HL-60/S4 (cell line): Measurements from ENCODE around the gene ZNF106.

ENCODE experiments used
- in situ Hi-C: fragments of 300-500 bp; cut with MboI; formaldehyde crosslinking; loops from 2 replicates; pipeline ENCODE4 v1.14.3; 2022; ENCODE audit warnings: low sequenced_read_pairs

The ZNF106 gene

DNA sequence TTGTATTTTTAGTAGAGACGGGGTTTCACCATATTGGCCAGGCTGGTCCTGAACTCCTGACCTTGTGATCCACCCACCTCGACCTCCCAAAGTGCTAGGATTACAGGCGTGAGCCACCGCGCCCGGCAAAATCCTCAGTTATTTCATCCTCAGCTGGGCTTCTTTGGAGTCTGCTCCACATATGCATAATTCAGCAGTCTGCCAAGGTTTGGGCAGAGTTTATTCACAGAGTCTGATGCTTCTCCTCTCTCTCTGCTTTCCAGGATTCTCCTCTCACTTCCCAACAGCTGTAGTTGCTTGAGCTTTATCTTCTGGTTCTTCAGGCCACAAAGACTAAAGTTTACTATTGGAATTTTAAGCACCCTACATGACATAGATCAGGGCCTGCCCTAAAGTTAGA, 8.2 kb downstream of the ZNF106 start:
- in situ Hi-C loops: no loop called here

DNA sequence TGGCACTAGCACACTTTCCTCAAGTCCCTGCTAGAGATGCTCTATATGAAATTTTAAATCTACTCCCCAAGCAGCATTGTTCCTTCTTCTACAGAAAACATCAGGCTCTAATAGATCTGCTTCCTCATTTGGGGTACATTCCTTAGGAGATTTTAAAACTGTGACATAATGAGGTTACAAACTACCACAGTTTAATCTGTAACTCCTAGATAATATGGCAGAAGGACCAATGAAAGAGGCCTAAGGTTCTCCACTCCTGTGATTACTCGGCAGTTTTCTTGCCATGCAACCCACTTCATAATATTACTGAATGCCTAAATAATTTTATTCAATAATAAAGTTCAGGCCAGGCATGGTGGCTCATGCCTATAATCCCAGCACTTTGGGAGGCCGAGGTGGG, 16.1 kb downstream of the ZNF106 start:
- in situ Hi-C loops: no loop called here

DNA sequence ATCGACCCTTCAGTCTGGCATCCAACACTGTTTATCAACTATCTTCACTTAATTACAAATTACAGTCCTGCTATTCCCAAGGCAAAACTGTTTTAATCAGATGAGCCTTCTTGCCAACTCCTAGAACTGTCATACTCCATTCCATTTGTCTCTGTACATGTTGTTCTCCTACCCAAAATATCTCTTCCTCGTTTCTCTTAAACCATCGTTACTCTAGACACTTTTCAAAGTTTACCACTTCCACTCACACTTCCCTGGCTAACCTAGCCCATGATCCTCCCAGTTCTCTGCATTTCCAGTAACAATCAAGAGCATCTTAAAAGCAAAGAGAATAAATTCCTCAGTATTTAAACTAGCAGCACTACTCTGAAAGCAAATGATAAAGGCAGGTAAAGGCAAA, 19.9 kb downstream of the ZNF106 start:
- in situ Hi-C loops: no loop called here

DNA sequence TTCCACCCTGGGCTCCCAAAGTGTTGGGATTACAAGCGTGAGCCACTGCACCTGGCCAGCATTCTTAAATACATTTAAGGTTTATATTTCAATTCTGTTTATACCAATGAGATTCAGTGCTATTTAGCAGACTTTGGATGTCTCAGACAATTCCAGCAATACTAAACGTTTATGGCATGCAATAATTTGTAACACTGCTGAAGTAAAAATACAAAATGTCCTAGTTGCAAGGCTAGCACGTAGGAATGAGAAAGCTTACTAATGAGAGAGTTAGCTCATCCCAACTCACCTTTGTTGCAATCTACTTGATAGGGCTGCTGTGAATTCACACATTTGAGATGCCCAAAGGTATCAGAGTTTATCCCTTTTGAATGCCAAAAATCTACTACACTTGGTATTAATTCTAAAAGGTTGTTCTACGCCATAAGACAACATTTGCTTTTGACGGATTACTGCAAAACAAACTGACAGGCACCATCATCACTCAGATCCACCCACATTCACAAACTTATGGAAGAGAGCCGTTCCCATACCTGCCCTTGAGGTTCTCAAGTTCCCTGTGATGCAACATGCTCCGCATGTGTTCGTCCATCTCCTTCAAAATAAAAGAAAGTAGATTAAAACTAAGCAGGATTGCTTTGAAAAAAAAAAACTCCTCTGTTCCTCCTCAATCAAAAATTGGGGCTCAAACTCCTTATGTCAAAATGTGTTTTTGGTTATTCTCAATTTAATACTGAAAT, 25.3 kb downstream of the ZNF106 start:
- in situ Hi-C loops: no loop called here

DNA sequence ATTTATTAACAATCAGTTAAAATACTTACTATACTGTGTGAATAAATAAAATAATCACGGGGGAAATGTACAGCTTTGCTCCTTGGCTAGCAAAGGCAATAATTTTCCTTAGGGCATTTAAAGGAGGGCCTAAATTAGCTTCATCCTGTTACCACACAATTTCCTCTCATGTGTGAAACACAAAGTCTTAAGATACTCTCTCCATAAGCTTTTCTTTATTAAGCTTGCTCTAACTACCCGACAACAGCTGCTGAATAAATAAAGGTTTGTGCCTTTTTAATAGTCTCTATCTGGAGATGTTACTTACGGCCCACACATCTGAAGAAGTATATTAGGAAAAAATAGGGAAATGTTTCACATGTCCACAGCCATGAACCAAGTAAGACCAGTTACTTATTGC, 29.7 kb downstream of the ZNF106 start:
- in situ Hi-C loops: no loop called here

DNA sequence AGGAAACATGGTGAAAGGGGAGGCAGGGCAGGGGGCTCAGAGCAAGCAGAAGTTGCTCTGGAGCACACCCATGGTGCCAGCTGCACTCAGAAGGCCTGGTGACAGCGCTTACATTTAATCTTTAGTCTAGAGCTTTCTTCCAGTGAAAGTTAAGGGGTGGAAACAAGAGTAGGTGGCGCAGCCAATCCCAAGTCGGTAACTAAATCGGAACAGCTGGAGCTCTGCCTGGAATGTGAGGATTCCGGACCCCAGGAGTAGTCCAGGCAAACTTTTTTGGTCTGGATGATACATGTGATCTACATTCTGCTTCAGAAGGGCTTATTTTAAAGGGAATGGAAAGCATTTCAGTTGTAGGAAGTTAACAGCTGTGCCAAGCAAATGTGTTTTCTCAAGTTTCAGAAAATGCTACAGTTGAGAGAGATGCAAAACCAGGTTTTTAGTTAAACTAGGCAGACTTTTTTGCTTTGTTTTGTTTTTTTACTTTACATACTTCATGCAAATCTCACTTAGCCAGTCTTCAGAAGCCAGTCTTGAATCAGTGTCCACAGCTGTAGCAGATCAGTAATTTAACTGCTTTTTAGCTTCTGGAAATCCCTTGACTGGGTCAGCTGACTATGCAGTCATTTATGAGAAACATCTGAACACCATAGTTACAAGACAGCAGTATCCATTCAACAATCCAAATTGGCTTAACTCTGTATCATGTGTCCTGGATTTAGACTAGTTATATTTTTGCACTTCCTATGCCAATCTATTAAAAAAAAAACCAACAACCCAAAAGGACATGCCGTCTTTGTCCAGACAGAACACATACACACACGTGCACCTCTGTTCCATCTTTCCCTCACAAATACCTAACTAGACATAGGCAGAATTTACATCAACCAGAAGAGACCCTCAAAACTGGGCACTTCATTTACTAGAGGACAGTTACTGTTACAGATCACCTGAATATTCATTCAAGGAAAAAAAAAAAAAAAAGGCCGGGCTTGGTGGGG, 33.2 kb downstream of the ZNF106 start:
- in situ Hi-C loops: no loop called here

DNA sequence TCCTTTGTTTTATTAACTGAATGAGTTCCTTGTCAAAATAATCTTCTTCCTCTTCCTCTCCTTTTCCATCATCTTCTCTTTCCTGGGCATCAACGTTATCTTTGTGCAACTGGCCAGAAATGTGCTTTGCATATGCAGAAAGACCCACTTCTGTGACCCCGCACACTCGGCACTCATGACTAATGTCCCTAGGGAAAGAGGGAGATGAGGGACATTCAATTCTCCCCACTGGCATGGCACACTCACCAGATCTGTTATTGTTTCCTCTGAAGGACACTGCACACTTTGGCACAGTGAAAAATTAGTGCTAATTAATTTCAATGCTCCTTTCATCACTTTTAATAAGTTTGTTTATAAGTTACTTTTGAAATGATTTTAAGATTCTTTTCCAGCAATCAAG, 34.0 kb downstream of the ZNF106 start:
- in situ Hi-C loops: no loop called here

DNA sequence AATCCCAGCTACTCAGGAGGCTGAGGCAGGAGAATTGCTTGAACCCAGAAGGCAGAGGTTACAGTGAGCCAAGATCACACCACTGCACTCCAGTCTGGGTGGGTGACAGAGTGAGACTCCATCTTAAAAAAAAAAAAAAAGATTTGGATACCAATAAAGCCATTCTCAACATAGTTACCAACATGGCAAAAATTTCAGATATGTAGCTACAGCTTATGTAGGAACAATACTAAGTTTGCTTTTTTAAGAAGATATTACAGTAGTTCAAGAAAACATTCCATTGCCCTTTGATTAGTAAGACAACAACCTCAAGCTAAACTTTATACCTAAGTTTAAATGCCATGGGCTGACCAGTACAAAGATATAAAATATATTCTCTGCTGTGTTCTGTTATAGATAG, 34.4 kb downstream of the ZNF106 start:
- in situ Hi-C loops: no loop called here

DNA sequence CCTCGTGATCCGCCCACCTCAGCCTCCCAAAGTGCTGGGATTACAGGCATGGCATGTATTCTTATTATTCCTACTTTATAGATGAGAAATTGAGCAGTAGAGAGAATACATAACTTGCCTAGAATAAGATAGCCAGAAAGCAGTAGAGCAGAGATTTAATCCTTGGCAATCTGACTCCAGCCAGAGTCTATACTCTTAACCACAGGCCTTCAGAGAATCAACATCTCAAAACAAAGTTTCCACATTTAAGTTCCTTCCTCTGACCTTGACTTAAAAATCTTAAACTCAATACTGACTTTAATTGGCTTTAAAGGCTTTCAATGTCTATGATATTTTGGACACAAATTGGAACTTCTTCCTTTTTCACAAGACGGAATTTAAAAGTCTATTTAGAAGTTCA, 37.1 kb downstream of the ZNF106 start:
- in situ Hi-C loops: no loop called here

DNA sequence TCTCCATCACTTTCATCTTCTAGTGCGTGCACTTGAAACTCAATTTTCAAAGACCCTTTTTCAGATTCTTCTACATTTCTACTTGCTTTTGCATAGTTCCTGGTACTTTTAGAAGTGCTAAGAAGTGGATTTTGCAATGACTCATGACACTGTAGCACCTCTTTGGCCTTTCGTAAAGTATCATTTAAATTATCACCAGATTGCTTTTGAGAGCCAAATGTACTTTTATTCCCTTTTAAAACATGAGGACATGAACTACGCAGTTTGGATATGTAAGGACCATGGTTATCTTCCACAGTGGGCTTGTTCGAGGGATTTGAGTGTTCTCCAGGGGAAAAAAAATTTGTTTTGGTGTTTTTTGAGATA, 40.5 kb downstream of the ZNF106 start:
- in situ Hi-C loops: no loop called here

DNA sequence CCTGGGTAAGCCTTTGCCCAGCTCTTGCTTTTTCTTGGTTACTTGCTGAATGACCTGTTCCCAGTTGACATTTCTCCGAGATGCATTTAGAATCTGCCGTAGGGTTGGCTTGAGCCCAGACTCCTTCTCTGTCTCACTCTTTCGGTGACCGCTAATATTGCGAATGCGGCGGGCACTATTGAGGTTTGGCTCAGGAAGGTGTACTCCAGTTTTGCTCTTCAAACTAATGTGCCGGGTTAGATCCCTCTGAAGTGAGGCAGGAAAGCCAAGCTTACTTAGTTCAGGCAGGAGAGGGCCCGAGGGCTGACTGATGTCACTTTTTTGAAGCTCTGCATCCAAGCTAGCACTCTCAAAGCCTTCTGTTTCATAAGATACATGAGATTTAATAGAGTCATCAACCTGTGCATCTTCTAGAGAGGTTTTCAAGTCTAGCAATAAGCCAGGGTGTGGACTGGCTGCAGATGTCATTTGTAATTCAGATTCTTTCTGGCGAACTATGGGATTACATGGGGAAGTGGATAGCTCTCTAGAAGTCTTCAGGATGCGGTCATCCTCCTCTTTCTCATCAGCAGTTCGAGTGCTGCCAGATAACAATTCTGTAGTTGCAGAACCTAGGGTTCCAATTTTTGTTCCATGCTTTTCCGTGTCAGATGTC, 41.0 kb downstream of the ZNF106 start:
- in situ Hi-C loops: no loop called here

DNA sequence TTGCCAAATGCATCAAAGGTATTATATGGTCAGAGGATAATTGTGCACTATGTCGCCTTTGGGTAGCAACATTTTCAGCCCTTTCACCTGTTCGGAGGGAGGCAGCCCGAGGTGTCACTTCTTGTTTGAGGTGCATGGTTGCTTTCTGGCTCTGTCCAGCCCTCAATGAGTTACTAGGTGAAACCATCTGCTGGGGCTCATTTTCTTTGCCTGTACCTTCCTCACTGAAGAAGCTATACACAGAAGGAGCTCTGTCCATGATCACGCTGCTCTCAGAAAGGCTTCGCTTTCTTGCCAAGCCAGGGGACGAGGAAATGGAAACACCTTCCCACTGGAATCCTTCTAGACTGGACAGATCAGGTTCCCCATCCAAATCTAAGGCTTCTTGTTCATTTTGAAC, 42.7 kb downstream of the ZNF106 start:
- in situ Hi-C loops: no loop called here

DNA sequence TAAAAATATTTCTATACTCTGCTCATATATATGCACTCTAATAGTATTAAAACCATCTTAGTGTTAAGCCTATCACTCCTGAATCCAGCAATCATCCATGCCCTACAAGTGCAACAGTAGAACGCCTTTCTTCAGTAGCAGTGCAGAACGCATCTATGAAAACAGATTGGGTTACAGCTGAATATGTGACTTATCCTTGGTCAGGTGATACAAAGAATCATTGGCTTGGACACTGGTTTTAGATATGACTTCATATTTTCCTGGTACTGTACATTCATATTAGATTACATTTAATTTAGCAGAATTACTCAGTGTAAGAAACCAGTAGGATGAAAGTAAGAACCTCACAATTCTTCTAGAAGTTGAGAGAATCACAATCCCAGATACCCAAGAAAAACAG, 43.3 kb downstream of the ZNF106 start:
- in situ Hi-C loops: no loop called here

DNA sequence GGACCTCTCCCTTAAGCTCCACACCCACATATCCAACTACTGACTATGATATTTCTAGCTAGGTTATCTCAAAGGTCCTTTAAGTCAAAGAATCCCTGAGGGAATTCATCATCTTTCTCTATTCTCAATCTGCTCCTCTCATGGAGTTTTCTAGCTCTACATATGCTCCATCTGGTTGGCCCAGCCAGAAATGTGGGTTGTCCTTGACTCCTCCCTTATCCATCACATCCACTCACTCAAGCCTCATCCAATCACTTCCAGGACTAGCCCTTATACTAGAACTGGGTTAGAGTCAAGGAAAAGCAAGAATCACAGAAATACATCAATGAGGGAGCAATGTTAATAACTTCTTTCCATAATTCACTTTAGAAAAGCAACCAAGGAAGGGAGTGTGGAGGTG, 45.4 kb downstream of the ZNF106 start:
- in situ Hi-C loops: no loop called here

DNA sequence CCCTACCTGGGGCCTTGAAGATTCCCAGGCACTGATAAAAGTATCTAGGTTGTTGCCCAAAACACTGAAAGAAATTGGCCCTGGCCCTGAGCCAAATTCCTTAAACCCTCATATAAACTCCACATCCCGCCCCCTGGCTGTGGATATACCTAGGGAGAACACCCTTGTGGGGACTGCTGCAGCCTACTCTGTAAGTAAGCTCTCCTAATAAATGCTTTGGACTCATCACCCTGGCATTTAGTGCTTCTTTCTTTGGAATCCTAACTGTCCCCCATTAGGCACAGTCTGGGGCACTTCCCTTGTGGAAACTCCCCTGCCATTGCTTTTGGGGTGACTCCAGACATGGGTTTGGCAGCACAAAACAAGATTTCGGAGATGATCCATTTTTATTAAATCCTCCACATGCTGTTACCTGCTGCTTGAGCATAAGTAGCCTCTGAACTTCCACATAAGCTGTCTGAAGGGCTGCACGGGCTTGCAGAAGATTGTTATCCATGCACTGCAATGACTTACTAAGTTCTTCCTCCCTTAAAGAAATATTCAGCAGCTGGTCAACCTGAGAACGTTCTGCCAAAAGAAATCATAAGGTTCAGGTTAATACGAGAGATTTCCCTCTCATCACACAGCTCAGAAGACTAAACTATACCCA, 46.4 kb downstream of the ZNF106 start:
- in situ Hi-C loops: no loop called here

DNA sequence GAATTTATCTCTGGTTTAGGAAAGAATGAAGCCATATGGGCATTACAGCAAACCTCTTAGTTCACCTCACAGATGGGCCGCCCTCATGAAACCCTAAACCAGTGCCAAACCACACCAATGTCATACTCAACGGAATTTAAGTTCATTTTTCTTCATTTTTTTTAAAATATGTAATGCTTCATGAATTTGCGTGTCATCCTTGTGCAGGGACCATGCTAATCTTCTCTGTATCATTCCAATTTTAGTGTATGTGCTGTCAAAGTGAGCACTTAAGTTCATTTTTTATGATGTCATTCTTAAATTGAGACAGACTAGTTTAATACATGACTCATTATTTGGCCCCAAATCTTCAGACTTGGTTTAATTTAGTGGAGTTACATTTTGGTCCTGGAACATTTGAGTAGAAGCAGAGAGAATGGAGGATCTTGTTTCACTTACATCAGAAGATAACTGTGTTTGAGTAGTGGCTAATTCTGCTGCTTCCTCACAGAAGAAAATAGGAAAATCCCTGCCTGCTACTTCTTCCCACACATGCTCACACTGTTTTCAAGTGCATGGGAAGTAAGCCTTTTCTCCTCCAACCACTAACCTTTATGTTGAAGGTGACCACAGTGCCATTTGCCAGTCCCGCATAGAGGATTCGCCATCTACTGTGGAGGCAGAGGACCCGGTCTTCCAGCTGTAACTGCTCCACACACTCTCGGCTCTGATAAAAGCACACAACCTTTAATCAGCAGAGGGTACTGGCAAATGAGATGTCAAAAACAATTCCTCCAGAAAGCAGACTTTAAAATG, 63.3 kb downstream of the ZNF106 start:
- in situ Hi-C loops: no loop called here

DNA sequence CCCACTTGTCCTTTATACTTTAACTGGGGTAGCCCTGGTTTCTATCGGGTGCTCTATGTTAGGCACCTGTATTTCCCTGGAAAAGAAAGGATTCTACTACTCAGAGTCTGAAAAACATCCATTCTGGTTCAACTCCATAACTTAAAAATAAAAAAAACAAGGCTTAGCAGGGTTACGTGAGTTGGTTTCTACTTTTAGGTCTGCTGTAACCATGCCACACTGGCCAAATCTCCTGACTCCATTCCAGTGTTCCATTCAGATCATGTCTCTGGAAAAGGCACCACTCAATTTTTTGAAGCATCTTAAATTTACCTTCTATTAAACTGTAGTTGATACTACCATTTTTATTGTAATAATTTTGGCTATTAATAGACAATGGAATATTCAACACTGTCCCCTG, 69.6 kb downstream of the ZNF106 start:
- in situ Hi-C loops: no loop called here

DNA sequence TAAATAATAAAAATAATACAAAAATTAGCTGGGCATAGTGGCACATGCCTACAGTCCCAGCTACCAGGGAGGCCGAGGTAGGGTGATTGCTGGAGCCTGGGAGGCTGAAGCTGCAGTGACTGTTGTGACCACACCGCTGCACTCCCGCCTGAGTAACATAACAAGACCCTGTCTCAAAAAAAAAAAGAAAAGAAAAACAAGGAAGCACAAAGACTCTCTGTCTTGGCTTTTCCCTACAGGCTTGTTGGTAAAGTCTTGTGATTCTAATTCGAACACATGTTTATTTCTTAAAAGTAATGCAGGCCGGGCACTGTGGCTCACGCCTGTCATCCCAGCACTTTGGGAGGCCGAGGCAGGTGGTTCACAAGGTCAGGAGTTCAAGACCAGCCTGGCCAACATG, 71.6 kb downstream of the ZNF106 start:
- in situ Hi-C loops: no loop called here

DNA sequence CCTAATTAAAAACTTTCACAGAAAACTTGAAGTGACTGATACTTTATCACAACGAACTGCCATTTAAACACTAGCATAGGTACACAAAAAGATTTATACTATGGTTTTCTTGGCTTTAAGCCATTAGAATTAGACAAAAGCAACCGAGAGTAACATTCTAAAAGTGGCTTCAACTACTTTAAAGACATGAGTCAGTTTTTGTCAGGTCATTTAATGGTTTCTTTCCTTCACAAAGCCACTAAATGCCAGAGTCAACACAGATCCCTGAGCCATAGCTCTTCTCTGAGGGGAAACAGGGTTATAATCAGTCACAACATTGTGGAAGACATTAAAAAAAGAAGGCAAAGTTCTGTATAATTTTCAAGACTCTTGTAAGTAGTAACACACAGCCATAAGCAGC, 77.0 kb downstream of the ZNF106 start:
- in situ Hi-C loops: no loop called here

DNA sequence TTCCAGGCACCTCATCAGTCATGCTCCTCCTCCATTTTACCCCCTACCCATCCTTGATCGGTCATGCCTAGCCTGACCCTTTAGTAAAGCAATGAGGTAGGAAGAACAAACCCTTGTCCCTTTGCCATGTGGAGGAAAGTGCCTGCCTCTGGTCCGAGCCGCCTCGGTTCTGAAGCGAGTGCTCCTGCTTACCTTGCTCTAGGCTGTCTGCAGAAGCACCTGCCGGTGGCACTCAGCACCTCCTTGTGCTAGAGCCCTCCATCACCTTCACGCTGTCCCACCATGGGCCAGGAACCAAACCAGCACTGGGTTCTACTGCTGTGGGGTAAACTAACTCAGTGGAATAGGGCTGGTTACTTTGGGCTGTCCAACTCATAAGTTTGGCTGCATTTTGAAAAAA, 79.1 kb downstream of the ZNF106 start:
- in situ Hi-C loops: no loop called here
